Astrocyte of the cerebellum (primary cell): ENCODE results near the gene FARS2.

Experiments used
- DNase-seq: peaks from one replicate; pipeline ENCODE4 v3.0.0-alpha.2; 2011; ENCODE audit warnings: low read depth
- H3K4me3 ChIP-seq: 2 replicates; pipeline ENCODE4 v1.5.1; 2011; ENCODE audit warnings: mild to moderate bottlenecking, low read depth, low read length, moderate library complexity
- CTCF ChIP-seq: IDR thresholded peaks from 2 replicates; pipeline ENCODE4 v1.5.1; 2012; ENCODE audit warnings: low read length, low read depth, moderate library complexity, mild to moderate bottlenecking; ENCODE audit errors: missing control alignments
- in situ Hi-C: cut with HindIII; loops from 2 replicates; pipeline ENCODE4 v1.10.0; 2017; ENCODE audit warnings: low sequenced_read_pairs

Gene FARS2

GRCh38 chr6:5665667-5666066, 404.4 kb downstream of the FARS2 start:
- no peak for DNase-seq
- TF ChIP-seq CTCF = no peak
- in situ Hi-C loops = no loop called here
- no peak overlapping the region for H3K4me3 ChIP-seq

GRCh38 chr6:5666695-5667094, 405.4 kb downstream of the FARS2 start:
- in situ Hi-C loops = no loop called here
- no peak overlapping the region for H3K4me3 ChIP-seq

GRCh38 chr6:5667737-5668136, 406.4 kb downstream of the FARS2 start:
- TF ChIP-seq CTCF = no peak
- H3K4me3 ChIP-seq = no peak overlapping the region
- in situ Hi-C loops = no loop called here
- DNase-seq = no peak

More at GRCh38 chr6:5666695-5667094, 405.4 kb downstream of the FARS2 start:
- no peak for DNase-seq
- TF ChIP-seq CTCF = no peak

GRCh38 chr6:5670381-5670780, 409.1 kb downstream of the FARS2 start:
- H3K4me3 ChIP-seq = no peak overlapping the region
- in situ Hi-C loops = no loop called here
- no peak for DNase-seq
- TF ChIP-seq CTCF = no peak

- H3K4me3 ChIP-seq = no peak overlapping the region
- DNase-seq = no peak
- in situ Hi-C loops = no loop called here
- no peak for TF ChIP-seq CTCF
Observed at GRCh38 chr6:5670811-5671561, 409.7 kb downstream of the FARS2 start.

- no peak for TF ChIP-seq CTCF
- H3K4me3 ChIP-seq = no peak overlapping the region
- in situ Hi-C loops = no loop called here
- DNase-seq = no peak
Observed at GRCh38 chr6:5671601-5672559, 410.6 kb downstream of the FARS2 start.
